HepG2 (cell line): Measurements from ENCODE around the gene EEFSEC. TPM values are rescaled to one million over a fixed set of nuclear protein-coding genes. Genes with fewer than 3 reads are reported as not detected.

Source experiments
- FOXK1 ChIP-seq: sonication (generic); formaldehyde crosslinking; IDR thresholded peaks from 2 replicates; pipeline ENCODE4 v1.4.0; 2020; ENCODE audit warnings: low read depth, missing genetic modification reagents, borderline replicate concordance
- FOXK2 ChIP-seq: fragments of 450-650 bp; IDR thresholded peaks from 2 replicates; pipeline ENCODE4 v1.6.1; 2016
- KDM2A ChIP-seq: sonication (generic); formaldehyde crosslinking; IDR thresholded peaks from 2 replicates; pipeline ENCODE4 v1.4.0; 2020; ENCODE audit warnings: low read depth, missing genetic modification reagents, borderline replicate concordance
- KDM4B ChIP-seq: sonication (generic); formaldehyde crosslinking; IDR thresholded peaks from 2 replicates; pipeline ENCODE4 v1.4.0; 2020; ENCODE audit warnings: missing genetic modification reagents
- MEIS1 ChIP-seq: sonication (generic); formaldehyde crosslinking; IDR thresholded peaks from 2 replicates; pipeline ENCODE4 v1.9.0; 2021; ENCODE audit warnings: mild to moderate bottlenecking, missing genetic modification reagents, moderate library complexity, borderline replicate concordance
- NCOA2 ChIP-seq: sonication (generic); formaldehyde crosslinking; IDR thresholded peaks from 2 replicates; pipeline ENCODE4 v1.8.0; 2022; ENCODE audit warnings: inconsistent platforms
- POGZ ChIP-seq: sonication (generic); formaldehyde crosslinking; IDR thresholded peaks from 2 replicates; pipeline ENCODE4 v1.4.0; 2020; ENCODE audit warnings: mild to moderate bottlenecking, missing genetic modification reagents
- PRDM10 ChIP-seq: sonication (generic); formaldehyde crosslinking; IDR thresholded peaks from 2 replicates; pipeline ENCODE4 v1.4.0; 2020; ENCODE audit warnings: low read depth, missing genetic modification reagents
- PRDM15 ChIP-seq: sonication (generic); formaldehyde crosslinking; IDR thresholded peaks from 2 replicates; pipeline ENCODE4 v1.4.0; 2020; ENCODE audit warnings: missing genetic modification reagents
- SMC3 ChIP-seq: IDR thresholded peaks from 2 replicates; pipeline ENCODE4 v1.6.1; 2011; ENCODE audit warnings: low read length, improper control_type of control experiment
- SP1 ChIP-seq, 2 experiments: fragments of 450-650 bp in 1 of 2; sonication (generic) in 1 of 2; formaldehyde crosslinking in 1 of 2; IDR thresholded peaks; 2 replicates each; pipeline versions ENCODE4 v1.4.0 to v1.6.1; 2016 to 2020; ENCODE audit warnings: missing genetic modification reagents in 1 of 2
- TBL1XR1 ChIP-seq: fragments of 150-350 bp; IDR thresholded peaks from 2 replicates; pipeline ENCODE4 v1.6.1; 2014; ENCODE audit warnings: borderline replicate concordance, low read length; ENCODE audit not compliant: partially characterized antibody
- THAP11 ChIP-seq: IDR thresholded peaks from 2 replicates; pipeline ENCODE4 v1.6.1; 2016; ENCODE audit warnings: missing biosample characterization, missing genetic modification reagents
- YY1 ChIP-seq: IDR thresholded peaks from 2 replicates; pipeline ENCODE4 v1.6.1; 2011; ENCODE audit warnings: low read length, low read depth, moderate library complexity, mild to moderate bottlenecking; ENCODE audit not compliant: insufficient read depth, insufficient replicate concordance
- ZNF234 ChIP-seq: sonication (generic); formaldehyde crosslinking; conservative IDR thresholded peaks from 2 replicates; pipeline ENCODE4 v1.5.1; 2020; ENCODE audit warnings: mild to moderate bottlenecking, missing genetic modification reagents
- ZNF451 ChIP-seq: sonication (generic); formaldehyde crosslinking; IDR thresholded peaks from 2 replicates; pipeline ENCODE4 v1.5.0; 2020; ENCODE audit warnings: mild to moderate bottlenecking, missing genetic modification reagents
- ZNF569 ChIP-seq: sonication (generic); formaldehyde crosslinking; IDR thresholded peaks from 2 replicates; pipeline ENCODE4 v1.5.0; 2020; ENCODE audit warnings: mild to moderate bottlenecking, missing genetic modification reagents, moderate library complexity, borderline replicate concordance
- polyA plus RNA-seq, 8 experiments: library from polyadenylated mRNA; depleted of rRNA in 3 of 8; stranded (reverse) in 7 of 8; unstranded in 1 of 8; fragments of >200 nt; fragmentation: Illumina TruSeq in 4 of 8; extraction: Trizol in 4 of 8; gene quantifications; 2 replicates each; pipeline versions ENCODE4 v1.2.1 to v1.2.3, GENCODE V29; 2011 to 2016; ENCODE audit warnings: low read depth in 4 of 8, missing spikeins in 1 of 8, mixed read lengths in 1 of 8; ENCODE audit not compliant: insufficient read depth in 1 of 8
- total RNA-seq, 5 experiments: library from RNA; depleted of rRNA; stranded (reverse); fragments of >200 nt; fragmentation: Illumina TruSeq; extraction: Trizol; gene quantifications; 2 replicates each; pipeline ENCODE4 v1.2.3, GENCODE V29; 2016; ENCODE audit warnings: low read depth in 1 of 5
- TF ChIP-seq, protein P1 (sequence below): IDR thresholded peaks from 2 replicates; pipeline ENCODE4 v1.6.1; 2016; ENCODE audit warnings: low read depth
- TF ChIP-seq, protein P2 (sequence below): sonication (generic); formaldehyde crosslinking; IDR thresholded peaks from 2 replicates; pipeline ENCODE4 v1.4.0; 2020; ENCODE audit warnings: missing genetic modification reagents, mild to moderate bottlenecking, borderline replicate concordance

The EEFSEC gene
- total and polyA plus RNA-seq, 2 of the 13 experiments (the other 11 are each of a cell fraction or from before 2014, with no cell fraction given): 6.4 to 24.2 TPM

DNA sequence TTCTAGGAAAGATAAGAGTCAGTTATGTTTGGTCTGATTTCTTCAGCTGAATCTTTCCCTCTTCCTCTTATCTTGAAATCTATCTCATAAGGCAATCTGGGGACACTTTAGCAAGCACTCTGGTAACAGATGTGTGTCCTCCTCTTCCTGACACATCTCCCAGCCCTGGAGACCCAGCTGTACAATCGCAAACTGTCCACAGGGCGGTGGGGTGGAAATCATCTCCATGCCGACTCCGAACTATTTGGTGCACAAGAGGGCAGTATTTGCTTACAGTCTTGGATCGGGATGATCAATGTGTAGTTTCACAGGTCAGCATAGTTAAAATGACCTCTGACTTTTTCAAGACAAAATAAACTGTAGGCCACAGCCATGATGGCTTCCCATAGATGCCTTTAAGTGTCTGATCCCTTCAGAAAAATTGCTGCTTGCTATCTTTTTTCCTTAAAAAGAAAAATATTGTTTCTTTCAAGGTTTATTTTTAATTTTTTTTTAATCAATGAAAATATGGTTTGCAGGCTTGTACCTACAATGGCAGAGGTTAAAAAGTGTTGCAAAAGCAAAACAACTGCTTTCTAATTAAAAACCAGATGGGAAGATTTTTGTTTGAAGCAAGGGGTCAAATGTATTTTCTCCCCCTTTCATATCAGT lies 17.7 kb downstream of the EEFSEC start (continued):
- TF ChIP-seq PRDM15 (no peak), ZNF451 (CRISPR knock-in tag) (no peak), FOXK2 (peak; percentile 36; the same call in 1 of the 2 replicates), THAP11 (peak; percentile 68; the same call in 1 of the 2 replicates), ZNF234 (CRISPR knock-in tag) (no peak), KDM2A (CRISPR knock-in tag) (peak; percentile 64), ZNF569 (no peak), PRDM10 (CRISPR knock-in tag) (0 out of 2 replicates have a peak, but pooled peaks have one; percentile 43), POGZ (peak; percentile 72), TBL1XR1 (peak; percentile 22), SP1 (IDR thresholded peaks at IDR 0.05) (no peak), SP1 (CRISPR knock-in tag; IDR thresholded peaks at IDR 0.05) (no peak), KDM4B (peak; percentile 50; the same call in 1 of the 2 replicates), MEIS1 (0 out of 2 replicates have a peak, but pooled peaks have one; percentile 46), YY1 (peak; percentile 45), FOXK1 (CRISPR knock-in tag) (peak; percentile 65; the same call in 1 of the 2 replicates), SMC3 (peak; percentile 99), NCOA2 (CRISPR knock-in tag) (peak; percentile 34; the same call in 1 of the 2 replicates)
- TF ChIP-seq, protein P1, sequence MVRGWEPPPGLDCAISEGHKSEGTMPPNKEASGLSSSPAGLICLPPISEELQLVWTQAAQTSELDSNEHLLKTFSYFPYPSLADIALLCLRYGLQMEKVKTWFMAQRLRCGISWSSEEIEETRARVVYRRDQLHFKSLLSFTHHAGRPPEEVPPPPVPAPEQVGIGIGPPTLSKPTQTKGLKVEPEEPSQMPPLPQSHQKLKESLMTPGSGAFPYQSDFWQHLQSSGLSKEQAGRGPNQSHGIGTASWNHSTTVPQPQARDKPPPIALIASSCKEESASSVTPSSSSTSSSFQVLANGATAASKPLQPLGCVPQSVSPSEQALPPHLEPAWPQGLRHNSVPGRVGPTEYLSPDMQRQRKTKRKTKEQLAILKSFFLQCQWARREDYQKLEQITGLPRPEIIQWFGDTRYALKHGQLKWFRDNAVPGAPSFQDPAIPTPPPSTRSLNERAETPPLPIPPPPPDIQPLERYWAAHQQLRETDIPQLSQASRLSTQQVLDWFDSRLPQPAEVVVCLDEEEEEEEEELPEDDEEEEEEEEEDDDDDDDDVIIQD: peak; percentile 93
- TF ChIP-seq, protein P2, sequence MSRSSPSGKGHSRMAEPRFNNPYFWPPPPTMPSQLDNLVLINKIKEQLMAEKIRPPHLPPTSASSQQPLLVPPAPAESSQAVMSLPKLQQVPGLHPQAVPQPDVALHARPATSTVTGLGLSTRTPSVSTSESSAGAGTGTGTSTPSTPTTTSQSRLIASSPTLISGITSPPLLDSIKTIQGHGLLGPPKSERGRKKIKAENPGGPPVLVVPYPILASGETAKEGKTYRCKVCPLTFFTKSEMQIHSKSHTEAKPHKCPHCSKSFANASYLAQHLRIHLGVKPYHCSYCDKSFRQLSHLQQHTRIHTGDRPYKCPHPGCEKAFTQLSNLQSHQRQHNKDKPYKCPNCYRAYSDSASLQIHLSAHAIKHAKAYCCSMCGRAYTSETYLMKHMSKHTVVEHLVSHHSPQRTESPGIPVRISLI: 0 out of 2 replicates have a peak, but pooled peaks have one; percentile 26
